ENCODE measurements around the gene STXBP4.
A peak's percentile ranks its signal among the peaks of the same experiment; 100 is the strongest.

Gene STXBP4

GRCh38 chr17:55121268-55121667, 152.7 kb downstream of the STXBP4 start:
- no peak for DNase-seq (ENCODE audit: low read depth)

DNA sequence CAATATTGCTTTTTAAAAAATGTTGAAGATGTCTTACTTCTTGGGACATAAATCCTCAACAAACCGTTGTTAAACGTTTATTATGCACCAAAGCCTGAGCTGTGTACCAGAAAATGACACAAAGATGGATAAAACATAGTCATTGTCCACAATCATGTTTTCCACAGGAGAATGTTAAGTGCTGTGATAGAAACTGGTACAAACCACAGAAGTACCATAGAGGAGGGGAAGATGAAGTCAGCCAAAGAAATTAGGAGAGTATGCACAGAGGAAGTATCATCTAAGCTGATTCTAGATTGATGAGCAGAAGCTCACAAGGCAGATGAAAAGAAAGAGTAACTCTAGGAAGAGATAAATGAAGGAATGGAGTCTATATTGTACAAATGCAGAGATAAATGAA, 153.5 kb downstream of the STXBP4 start:
- no peak for DNase-seq (ENCODE audit: low read depth)

- DNase-seq (ENCODE audit: low read depth) = no peak
These were observed 156.3 kb downstream of the STXBP4 start for GRCh38 chr17:55124730-55125360.

DNA sequence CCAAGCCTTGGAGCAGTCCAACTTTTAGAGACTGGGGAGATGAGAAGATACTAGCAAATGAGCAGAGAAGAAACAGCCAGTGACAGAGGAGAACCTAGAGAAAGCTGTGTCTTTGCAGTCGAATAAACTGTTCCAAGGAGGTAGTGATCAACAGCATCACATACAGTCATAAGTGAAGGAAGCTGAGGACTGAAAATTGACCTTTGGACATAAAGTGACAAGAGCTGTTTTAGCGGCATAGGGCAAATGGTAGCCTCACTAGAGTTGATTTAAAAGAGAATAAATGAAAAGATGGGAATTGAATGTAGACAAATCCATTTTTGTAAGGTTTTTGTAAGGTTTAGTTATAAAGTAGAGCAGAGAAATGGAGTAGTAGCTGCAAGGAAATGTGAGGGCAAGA, 165.0 kb downstream of the STXBP4 start:
- DNase-seq (ENCODE audit: low read depth) = no peak

- DNase-seq (ENCODE audit: low read depth) = no peak
These were observed 166.1 kb downstream of the STXBP4 start for GRCh38 chr17:55134486-55135157.

- DNase-seq (ENCODE audit: low read depth) = no peak
These were observed 172.2 kb downstream of the STXBP4 start for GRCh38 chr17:55140809-55141208.

DNA sequence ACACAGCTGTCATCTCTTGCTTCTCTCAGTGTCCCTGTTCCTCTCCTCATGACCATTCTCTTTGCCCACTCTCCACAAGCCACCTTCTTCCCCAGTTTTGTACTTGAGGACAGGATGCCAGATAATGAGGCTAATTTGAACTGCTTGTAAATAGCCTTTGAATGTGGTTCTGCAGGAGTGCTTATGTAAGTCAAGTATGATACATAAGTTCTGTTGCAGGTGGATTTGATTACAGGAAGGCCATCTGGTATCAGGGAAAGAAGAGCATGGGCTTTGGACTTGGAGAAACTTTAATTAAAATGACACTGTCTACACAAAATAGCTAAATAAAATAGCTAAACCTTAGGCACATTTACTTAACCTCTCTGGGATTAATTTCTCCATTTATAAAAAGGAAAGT, 176.0 kb downstream of the STXBP4 start:
- DNase-seq (ENCODE audit: low read depth) = no peak

- DNase-seq (ENCODE audit: low read depth) = no peak
These were observed 180.9 kb downstream of the STXBP4 start for GRCh38 chr17:55149485-55149884.

- no peak for DNase-seq (ENCODE audit: low read depth)
These were observed 183.7 kb downstream of the STXBP4 start for GRCh38 chr17:55152236-55152635.

DNA sequence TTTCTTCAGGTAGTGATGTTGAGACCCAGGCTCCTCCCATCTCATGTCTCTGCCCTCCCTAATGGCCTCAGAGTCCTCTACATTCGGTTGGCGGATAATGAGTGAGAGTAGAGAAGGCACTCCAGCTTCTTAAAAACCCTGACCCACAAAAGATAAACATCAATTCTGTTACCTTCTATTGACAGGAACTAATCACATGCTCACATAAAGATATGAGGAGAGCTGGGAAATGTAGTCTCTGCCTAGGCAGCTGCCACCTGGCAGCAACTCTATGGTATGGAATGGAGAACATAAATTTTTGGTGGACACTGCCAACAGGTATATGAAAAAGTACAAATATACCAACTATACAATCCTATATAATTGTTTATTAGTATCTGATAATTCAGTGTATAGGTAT, 185.5 kb downstream of the STXBP4 start:
- no peak for DNase-seq (ENCODE audit: low read depth)

- DNase-seq (ENCODE audit: low read depth) = no peak
These were observed 187.4 kb downstream of the STXBP4 start for GRCh38 chr17:55155856-55156560.

GRCh38 chr17:55157165-55157564, 188.6 kb downstream of the STXBP4 start:
- DNase-seq (ENCODE audit: low read depth) = peak; percentile 15

DNA sequence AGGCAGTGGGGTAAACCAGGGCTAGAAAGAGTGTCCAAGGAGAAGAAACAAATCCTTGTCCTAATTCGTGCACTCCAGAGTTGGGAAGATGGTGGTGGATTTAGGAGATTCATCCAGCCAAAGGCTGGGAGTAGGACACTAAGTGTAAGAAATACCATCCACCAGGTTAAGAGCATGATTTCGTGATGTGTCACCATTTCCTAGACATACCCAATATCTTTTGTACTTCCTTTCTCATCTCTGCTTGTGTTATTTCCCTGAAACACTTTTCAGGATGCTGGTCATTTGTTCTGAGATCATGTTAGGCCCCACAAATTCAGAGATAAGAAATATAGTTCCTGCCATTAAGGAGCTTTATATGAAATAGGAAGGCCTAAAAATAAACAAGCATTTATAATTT, 189.9 kb downstream of the STXBP4 start:
- no peak for DNase-seq (ENCODE audit: low read depth)

GRCh38 chr17:55159251-55159650, 190.7 kb downstream of the STXBP4 start:
- peak; percentile 63 for DNase-seq (ENCODE audit: low read depth)

- DNase-seq (ENCODE audit: low read depth) = no peak
These were observed 191.9 kb downstream of the STXBP4 start for GRCh38 chr17:55160501-55160900.

DNA sequence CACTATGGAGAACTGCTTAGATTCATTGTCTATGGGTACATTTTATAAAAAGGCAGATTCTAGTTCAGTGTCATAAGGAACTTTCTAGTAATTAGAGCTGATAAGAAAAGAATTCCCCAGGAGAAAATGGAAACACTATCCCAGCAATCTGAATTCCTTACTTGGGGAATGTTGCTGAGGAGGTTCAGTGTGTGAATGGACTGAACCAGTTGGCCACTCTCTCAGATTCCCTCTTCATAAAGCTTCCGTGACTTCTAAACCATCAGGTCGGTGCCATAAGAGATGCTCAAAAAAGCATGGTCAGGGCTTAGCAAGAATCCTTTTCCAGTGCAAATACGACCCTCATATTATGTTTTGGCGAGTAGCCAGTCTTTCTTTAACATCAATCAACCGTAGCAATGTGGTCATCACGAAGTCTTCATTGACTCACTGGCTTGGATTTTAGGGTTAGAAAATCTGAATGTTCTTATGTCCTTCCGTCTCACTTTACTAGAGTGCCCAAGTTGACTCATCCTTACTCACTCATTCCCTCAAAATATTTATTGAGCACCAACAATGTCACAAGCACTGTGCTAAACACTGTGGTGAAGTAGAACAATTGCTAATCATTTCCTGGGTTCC, 193.5 kb downstream of the STXBP4 start:
- DNase-seq (ENCODE audit: low read depth) = peak; percentile 69

DNA sequence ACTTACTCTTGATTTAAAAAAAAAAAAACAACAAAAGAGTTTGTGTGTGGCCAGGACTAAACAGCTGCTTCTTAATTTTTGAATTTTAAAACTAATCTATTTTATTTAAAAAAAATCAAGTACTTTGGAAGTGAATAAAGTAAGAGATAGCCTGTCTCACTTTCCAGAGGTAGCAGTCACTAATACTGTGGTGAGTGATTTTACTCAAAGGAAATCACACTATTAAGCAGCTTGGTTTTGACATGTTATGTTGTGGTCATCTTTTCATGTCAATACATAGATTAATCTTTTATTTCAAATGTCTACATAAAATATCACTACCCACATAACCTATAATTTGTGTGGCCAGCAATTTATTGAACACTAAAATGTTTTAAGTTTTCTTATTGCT, 194.0 kb downstream of the STXBP4 start:
- no peak for DNase-seq (ENCODE audit: low read depth)

DNA sequence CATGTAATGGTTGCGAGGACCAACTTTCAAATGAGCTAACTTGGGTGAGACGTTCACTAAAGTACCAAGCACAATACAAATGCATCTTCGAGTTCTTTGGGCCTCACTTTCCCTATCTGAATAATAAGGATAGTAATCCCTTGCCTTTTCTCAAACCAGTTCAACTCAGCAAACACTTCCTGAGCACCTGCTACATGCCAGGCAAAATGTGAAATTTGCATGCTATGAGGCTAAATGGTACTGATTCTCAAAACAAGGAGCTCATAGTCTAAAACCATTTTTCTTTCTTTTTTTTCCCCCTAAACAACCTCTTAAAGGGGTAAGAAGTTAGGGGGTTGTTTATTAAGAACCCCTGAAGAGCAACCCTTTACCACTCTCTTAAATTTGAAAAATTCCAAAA, 194.8 kb downstream of the STXBP4 start:
- no peak for DNase-seq (ENCODE audit: low read depth)

- no peak for DNase-seq (ENCODE audit: low read depth)
These were observed 197.9 kb downstream of the STXBP4 start for GRCh38 chr17:55166506-55166905.

DNA sequence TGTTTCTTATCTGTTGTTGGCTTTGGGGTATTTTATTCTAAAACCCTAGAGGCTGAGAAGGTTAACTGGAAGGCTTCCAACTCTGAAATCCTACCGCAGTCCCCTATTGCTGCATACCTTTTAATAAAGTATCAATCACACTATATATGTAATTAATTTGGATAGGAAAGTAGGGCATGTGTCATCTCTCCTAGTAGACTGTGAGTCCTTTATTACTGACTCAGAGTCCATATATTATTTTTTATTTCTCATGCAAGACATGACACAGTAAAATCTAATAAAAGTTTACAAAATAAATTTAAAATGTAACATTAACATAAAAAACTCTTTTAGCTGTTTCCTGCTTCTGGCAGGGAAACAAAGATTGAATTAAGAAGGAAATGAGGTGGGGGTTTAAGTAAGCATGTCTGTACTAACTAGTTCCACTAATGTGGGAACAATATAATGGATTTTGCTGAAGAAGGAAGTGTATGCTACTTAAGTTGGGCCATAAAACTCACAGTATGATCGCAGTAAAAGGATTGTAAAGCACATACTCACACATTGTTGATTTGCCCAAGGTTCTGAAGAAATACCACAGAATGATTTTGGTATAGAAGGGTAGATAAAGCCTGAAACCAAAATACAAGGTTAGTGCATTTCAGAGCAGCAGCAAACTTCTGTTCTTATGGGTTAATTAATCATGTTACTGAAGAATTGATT, 198.6 kb downstream of the STXBP4 start:
- no peak for DNase-seq (ENCODE audit: low read depth)

DNA sequence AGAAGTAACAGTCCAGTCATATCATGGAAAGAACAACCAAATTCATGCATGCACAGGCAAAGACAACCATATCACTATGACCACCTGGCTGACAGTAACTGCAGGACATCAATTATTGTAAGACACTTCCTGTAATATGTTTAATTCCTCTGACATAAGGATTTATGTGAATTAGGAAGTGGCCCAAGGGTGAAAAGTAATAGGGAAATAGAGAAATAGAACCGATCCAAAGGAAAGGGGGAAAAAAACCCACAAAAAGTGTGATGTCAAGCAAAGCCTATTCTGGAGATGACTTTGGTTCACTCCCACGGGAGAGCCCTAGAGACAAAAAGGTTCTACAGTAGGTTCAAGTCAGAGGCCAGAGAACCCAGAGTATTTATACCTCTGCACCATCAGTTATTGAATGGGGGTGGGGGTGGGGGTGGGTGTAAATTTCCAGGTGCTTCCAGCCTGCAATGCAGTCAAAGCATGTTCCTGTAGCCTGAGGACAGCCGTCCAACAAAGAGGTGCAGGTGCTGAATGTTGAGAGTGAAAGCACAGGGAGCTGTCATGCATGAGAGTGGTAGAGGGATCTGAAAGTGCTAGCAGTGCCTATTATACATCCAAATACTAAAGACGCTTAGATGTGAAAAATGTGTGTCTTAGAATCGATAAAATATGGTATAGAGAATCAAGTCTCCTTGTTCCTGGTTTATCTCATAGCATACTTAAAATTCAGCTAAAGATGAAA, 200.6 kb downstream of the STXBP4 start:
- no peak for DNase-seq (ENCODE audit: low read depth)

Measured in fibroblast of gingiva (primary cell).